SK-N-SH treated with all-trans-retinoic acid at 6 μM for 48 hours (cell line): Measurements from ENCODE around the gene RFC1.

ENCODE experiments used
- ATAC-seq: fragments of 200-7000 bp; cut with Tn5 transposase; 3 replicates; pipeline ENCODE4 v1.9.1; 2020; ENCODE audit warnings: mild to moderate bottlenecking, moderate library complexity
- ARNTL ChIP-seq: fragments of 450-650 bp; formaldehyde crosslinking; IDR thresholded peaks from 2 replicates; pipeline ENCODE4 v1.5.0; 2020; ENCODE audit warnings: low read depth, mild to moderate bottlenecking, moderate library complexity, borderline replicate concordance
- BACH2 ChIP-seq: fragments of 250-450 bp; sonication (Bioruptor Pico); IDR thresholded peaks from 2 replicates; pipeline ENCODE4 v1.9.0; 2021; ENCODE audit warnings: mild to moderate bottlenecking, borderline replicate concordance
- CSDC2 ChIP-seq: fragments of 250-450 bp; sonication (Bioruptor Pico); IDR thresholded peaks from 2 replicates; pipeline ENCODE4 v1.5.0; 2020; ENCODE audit warnings: mild to moderate bottlenecking, moderate library complexity
- CSRNP3 ChIP-seq: fragments of 250-450 bp; sonication (Bioruptor Pico); IDR thresholded peaks from 2 replicates; pipeline ENCODE4 v1.5.1; 2021; ENCODE audit warnings: mild to moderate bottlenecking, moderate library complexity
- ESRRG ChIP-seq: fragments of 250-450 bp; sonication (Bioruptor Pico); IDR thresholded peaks from 2 replicates; pipeline ENCODE4 v1.6.1; 2021; ENCODE audit warnings: mild to moderate bottlenecking
- GLIS3 ChIP-seq: fragments of 250-450 bp; sonication (Bioruptor Pico); IDR thresholded peaks from 2 replicates; pipeline ENCODE4 v1.5.0; 2020; ENCODE audit warnings: mild to moderate bottlenecking, moderate library complexity
- ISL1 ChIP-seq: fragments of 250-450 bp; sonication (Bioruptor Pico); IDR thresholded peaks from 2 replicates; pipeline ENCODE4 v2.1.2; 2022; ENCODE audit warnings: mild to moderate bottlenecking, moderate library complexity
- OSR1 ChIP-seq: fragments of 250-450 bp; sonication (Bioruptor Pico); IDR thresholded peaks from 2 replicates; pipeline ENCODE4 v1.8.0; 2022; ENCODE audit warnings: moderate library complexity, mild to moderate bottlenecking, inconsistent platforms
- PATZ1 ChIP-seq: fragments of 250-450 bp; sonication (Bioruptor Pico); IDR thresholded peaks from 2 replicates; pipeline ENCODE4 v1.8.0; 2020; ENCODE audit warnings: mild to moderate bottlenecking, moderate library complexity, borderline replicate concordance
- POU6F1 ChIP-seq: fragments of 250-450 bp; sonication (Bioruptor Pico); IDR thresholded peaks from 2 replicates; pipeline ENCODE4 v1.8.0; 2021; ENCODE audit warnings: low read depth, mild to moderate bottlenecking, moderate library complexity, borderline replicate concordance
- PPARA ChIP-seq: fragments of 250-450 bp; sonication (Bioruptor Pico); IDR thresholded peaks from 2 replicates; pipeline ENCODE4 v1.5.0; 2020; ENCODE audit warnings: mild to moderate bottlenecking, borderline replicate concordance
- RARB ChIP-seq: fragments of 250-450 bp; sonication (Bioruptor Pico); IDR thresholded peaks from 2 replicates; pipeline ENCODE4 v1.8.0; 2021; ENCODE audit warnings: mild to moderate bottlenecking, moderate library complexity
- SNAI2 ChIP-seq: fragments of 250-450 bp; sonication (Bioruptor Pico); IDR thresholded peaks from 2 replicates; pipeline ENCODE4 v1.5.0; 2020; ENCODE audit warnings: mild to moderate bottlenecking, moderate library complexity
- TCF4 ChIP-seq: fragments of 250-450 bp; sonication (Bioruptor Pico); IDR thresholded peaks from 2 replicates; pipeline ENCODE4 v1.8.0; 2021; ENCODE audit warnings: mild to moderate bottlenecking, moderate library complexity, borderline replicate concordance
- TOX ChIP-seq: fragments of 250-450 bp; sonication (Bioruptor Pico); IDR thresholded peaks from 2 replicates; pipeline ENCODE4 v1.8.0; 2021; ENCODE audit warnings: mild to moderate bottlenecking, moderate library complexity, borderline replicate concordance
- ZC3H10 ChIP-seq: fragments of 250-450 bp; sonication (Bioruptor Pico); IDR thresholded peaks from 2 replicates; pipeline ENCODE4 v1.5.1; 2021; ENCODE audit warnings: mild to moderate bottlenecking, moderate library complexity
- ZFP3 ChIP-seq: fragments of 250-450 bp; sonication (Bioruptor Pico); IDR thresholded peaks from 2 replicates; pipeline ENCODE4 v1.5.0; 2020; ENCODE audit warnings: mild to moderate bottlenecking, moderate library complexity
- ZNF565 ChIP-seq: fragments of 450-650 bp; formaldehyde crosslinking; conservative IDR thresholded peaks from 2 replicates; pipeline ENCODE4 v1.5.0; 2020; ENCODE audit warnings: low read depth, mild to moderate bottlenecking, moderate library complexity
- ZNF70 ChIP-seq: fragments of 450-650 bp; formaldehyde crosslinking; IDR thresholded peaks from 2 replicates; pipeline ENCODE4 v1.5.0; 2020; ENCODE audit warnings: mild to moderate bottlenecking, moderate library complexity
- ZNF8 ChIP-seq: fragments of 450-650 bp; formaldehyde crosslinking; IDR thresholded peaks from 2 replicates; pipeline ENCODE4 v1.5.0; 2020; ENCODE audit warnings: mild to moderate bottlenecking, moderate library complexity
- TF ChIP-seq, protein P1 (sequence below): fragments of 250-450 bp; sonication (Bioruptor Pico); IDR thresholded peaks from 2 replicates; pipeline ENCODE4 v1.5.0; 2020; ENCODE audit warnings: mild to moderate bottlenecking, moderate library complexity

RFC1 gene

DNA sequence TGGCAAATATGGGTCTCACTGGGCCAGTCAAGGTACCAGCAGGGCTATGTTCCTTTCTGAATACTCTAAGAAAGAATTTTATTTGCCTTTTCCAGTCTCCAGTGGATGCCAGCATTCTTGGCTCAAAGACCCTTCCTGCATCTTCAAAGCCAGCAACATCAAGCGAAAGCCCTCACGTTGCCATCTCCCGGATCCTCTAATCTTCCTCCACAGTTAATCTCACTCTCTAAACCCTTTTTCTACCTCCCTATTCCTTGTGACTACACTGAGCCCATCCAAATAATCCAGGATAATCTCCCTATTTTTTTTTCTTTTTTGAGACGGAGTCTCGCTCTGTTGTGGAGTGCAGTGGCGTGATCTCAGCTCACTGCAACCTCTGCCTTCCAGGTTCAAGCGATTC is 23.4 kb downstream of the RFC1 start:
- no peak for ATAC-seq
- TF ChIP-seq PATZ1 (CRISPR knock-in tag) (no peak), ZNF565 (no peak), SNAI2 (CRISPR knock-in tag) (no peak), TCF4 (CRISPR knock-in tag) (no peak), PPARA (no peak), ISL1 (CRISPR knock-in tag) (no peak), CSRNP3 (CRISPR knock-in tag) (no peak), RARB (CRISPR knock-in tag) (no peak), CSDC2 (CRISPR knock-in tag) (no peak), TOX (CRISPR knock-in tag) (no peak), ESRRG (CRISPR knock-in tag) (no peak), GLIS3 (CRISPR knock-in tag) (no peak), ZC3H10 (no peak), ZFP3 (no peak), BACH2 (CRISPR knock-in tag) (no peak), ZNF8 (CRISPR knock-in tag) (no peak), OSR1 (CRISPR knock-in tag) (no peak)
- TF ChIP-seq, protein P1, sequence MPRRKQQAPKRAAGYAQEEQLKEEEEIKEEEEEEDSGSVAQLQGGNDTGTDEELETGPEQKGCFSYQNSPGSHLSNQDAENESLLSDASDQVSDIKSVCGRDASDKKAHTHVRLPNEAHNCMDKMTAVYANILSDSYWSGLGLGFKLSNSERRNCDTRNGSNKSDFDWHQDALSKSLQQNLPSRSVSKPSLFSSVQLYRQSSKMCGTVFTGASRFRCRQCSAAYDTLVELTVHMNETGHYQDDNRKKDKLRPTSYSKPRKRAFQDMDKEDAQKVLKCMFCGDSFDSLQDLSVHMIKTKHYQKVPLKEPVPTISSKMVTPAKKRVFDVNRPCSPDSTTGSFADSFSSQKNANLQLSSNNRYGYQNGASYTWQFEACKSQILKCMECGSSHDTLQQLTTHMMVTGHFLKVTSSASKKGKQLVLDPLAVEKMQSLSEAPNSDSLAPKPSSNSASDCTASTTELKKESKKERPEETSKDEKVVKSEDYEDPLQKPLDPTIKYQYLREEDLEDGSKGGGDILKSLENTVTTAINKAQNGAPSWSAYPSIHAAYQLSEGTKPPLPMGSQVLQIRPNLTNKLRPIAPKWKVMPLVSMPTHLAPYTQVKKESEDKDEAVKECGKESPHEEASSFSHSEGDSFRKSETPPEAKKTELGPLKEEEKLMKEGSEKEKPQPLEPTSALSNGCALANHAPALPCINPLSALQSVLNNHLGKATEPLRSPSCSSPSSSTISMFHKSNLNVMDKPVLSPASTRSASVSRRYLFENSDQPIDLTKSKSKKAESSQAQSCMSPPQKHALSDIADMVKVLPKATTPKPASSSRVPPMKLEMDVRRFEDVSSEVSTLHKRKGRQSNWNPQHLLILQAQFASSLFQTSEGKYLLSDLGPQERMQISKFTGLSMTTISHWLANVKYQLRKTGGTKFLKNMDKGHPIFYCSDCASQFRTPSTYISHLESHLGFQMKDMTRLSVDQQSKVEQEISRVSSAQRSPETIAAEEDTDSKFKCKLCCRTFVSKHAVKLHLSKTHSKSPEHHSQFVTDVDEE (CRISPR knock-in tag): no peak

- ATAC-seq: no peak
- TF ChIP-seq PPARA (no peak), SNAI2 (CRISPR knock-in tag) (no peak), POU6F1 (no peak), ZNF70 (no peak), OSR1 (CRISPR knock-in tag) (no peak), ZNF8 (CRISPR knock-in tag) (no peak), BACH2 (CRISPR knock-in tag) (no peak), ARNTL (no peak), ZNF565 (no peak), ZFP3 (no peak), GLIS3 (CRISPR knock-in tag) (no peak), TOX (CRISPR knock-in tag) (no peak), ISL1 (CRISPR knock-in tag) (no peak), CSRNP3 (CRISPR knock-in tag) (no peak), PATZ1 (CRISPR knock-in tag) (no peak), ZC3H10 (no peak), ESRRG (CRISPR knock-in tag) (no peak), RARB (CRISPR knock-in tag) (no peak)
- TF ChIP-seq, protein P1 (CRISPR knock-in tag): no peak
These were observed 25.0 kb downstream of the RFC1 start for GRCh38 chr4:39341075-39341725.
